Activated CD4-positive, alpha-beta memory T cell treated with anti-CD3 and anti-CD28 coated beads, Interleukin-2, amount 10 ng/mL, durations not matched to agents 7 days and 5 days (primary cell): ENCODE measurements around the gene EIF1AD. TPM values are rescaled to one million over a fixed set of nuclear protein-coding genes. Genes with fewer than 3 reads are reported as not detected.

Source experiments
- CTCF ChIA-PET: fragments of 350-600 bp; sonication (Branson Sonifier 250); formaldehyde crosslinking; loops from one replicate; lab custom pipeline; 2021; ENCODE audit warnings: antibody characterized with exemption, inconsistent platforms; lab: Charles Lee
- POLR2A ChIA-PET: fragments of 350-600 bp; sonication (Branson Sonifier 250); formaldehyde crosslinking; loops from one replicate; lab custom pipeline; 2021; ENCODE audit warnings: antibody characterized with exemption; lab: Charles Lee
- DNase-seq: peaks from one replicate; pipeline ENCODE4 v3.0.0-alpha.2; 2020
- H3K27ac Mint-ChIP-seq: one replicate; pipeline ENCODE4 v1.8.0; 2021; ENCODE audit warnings: mild to moderate bottlenecking, mixed read lengths
- H3K27me3 Mint-ChIP-seq: one replicate; pipeline ENCODE4 v1.8.0; 2021; ENCODE audit warnings: mixed read lengths
- H3K36me3 Mint-ChIP-seq: one replicate; pipeline ENCODE4 v1.8.0; 2021; ENCODE audit warnings: low read depth, mixed read lengths
- H3K4me1 Mint-ChIP-seq: one replicate; pipeline ENCODE4 v1.8.0; 2021; ENCODE audit warnings: mixed read lengths
- H3K4me3 Mint-ChIP-seq: one replicate; pipeline ENCODE4 v1.8.0; 2021; ENCODE audit warnings: mild to moderate bottlenecking, mixed read lengths
- H3K9me3 Mint-ChIP-seq: one replicate; pipeline ENCODE4 v1.8.0; 2021; ENCODE audit warnings: mixed read lengths
- total RNA-seq, 2 experiments: library from RNA; stranded (reverse); gene quantifications; one replicate each; pipeline ENCODE4 v1.2.3, GENCODE V29; 2021

Gene EIF1AD
- total RNA-seq, 2 experiments from 2014 or later: 43.6 to 45.9 TPM

GRCh38 chr11:65973439-65974110, 28.4 kb downstream of the EIF1AD start:
- ChIA-PET CTCF (interaction anchor here (0.9 kb wide), 1 partner anchor 72 kb away, joined by 3 read pairs; no protein-coding TSS in a partner anchor), POLR2A (no interaction called here)
- Mint-ChIP-seq H3K36me3 (peaks cover 51% of the 10 kb centered on the region), H3K27me3 (no peaks in the 10 kb centered on the region), H3K27ac (no peak overlapping the region), H3K9me3 (no peaks in the 10 kb centered on the region), H3K4me1 (peaks cover 6% of the 10 kb centered on the region), H3K4me3 (no peak overlapping the region)
- no peak for DNase-seq

- CTCF ChIA-PET: interaction anchor here (1.1 to 1.9 kb wide), 4 partner anchors 84 to 192 kb away, joined by 3 to 6 read pairs (median 4); partner anchors contain the start of gene FIBP
- peaks cover 6% of the 10 kb centered on the region for H3K4me1 Mint-ChIP-seq
- POLR2A ChIA-PET: interaction anchor here (1.0 to 2.0 kb wide), 2 partner anchors 83 to 111 kb away, joined by 3 to 9 read pairs; partner anchors contain the start of gene FIBP
- no peaks in the 10 kb centered on the region for H3K27me3 Mint-ChIP-seq
- H3K9me3 Mint-ChIP-seq: no peaks in the 10 kb centered on the region
- peaks cover 52% of the 10 kb centered on the region for H3K36me3 Mint-ChIP-seq
- H3K4me3 Mint-ChIP-seq: no peak overlapping the region
- no peak overlapping the region for H3K27ac Mint-ChIP-seq
- DNase-seq: no peak
Observed at GRCh38 chr11:65972116-65972515, 29.8 kb downstream of the EIF1AD start.

- Mint-ChIP-seq H3K27ac (no peak overlapping the region), H3K4me1 (peaks cover 9% of the 10 kb centered on the region), H3K9me3 (no peaks in the 10 kb centered on the region), H3K27me3 (no peaks in the 10 kb centered on the region), H3K4me3 (no peak overlapping the region), H3K36me3 (peaks cover 67% of the 10 kb centered on the region)
- ChIA-PET CTCF (interaction anchor here (0.6 kb wide), 1 partner anchor 23 kb away, joined by 3 read pairs; no protein-coding TSS in a partner anchor), POLR2A (no interaction called here)
- no peak for DNase-seq
Observed at GRCh38 chr11:65968600-65969482, 33.1 kb downstream of the EIF1AD start.

- Mint-ChIP-seq H3K27ac (no peak overlapping the region), H3K4me3 (no peak overlapping the region), H3K9me3 (no peaks in the 10 kb centered on the region), H3K36me3 (peaks cover 70% of the 10 kb centered on the region), H3K4me1 (peaks cover 17% of the 10 kb centered on the region), H3K27me3 (no peaks in the 10 kb centered on the region)
- no peak for DNase-seq
- ChIA-PET POLR2A (interaction anchor here (0.7 to 1.0 kb wide), 2 partner anchors 10 kb away, joined by 3 read pairs; no protein-coding TSS in a partner anchor), CTCF (no interaction called here)
Observed at GRCh38 chr11:65967329-65967934, 34.5 kb downstream of the EIF1AD start.

GRCh38 chr11:65965986-65966762, 35.8 kb downstream of the EIF1AD start:
- ChIA-PET CTCF (no interaction called here), POLR2A (interaction anchor here (1.3 kb wide), 1 partner anchor 76 kb away, joined by 3 read pairs; the partner anchor contains the start of gene CCDC85B)
- Mint-ChIP-seq H3K27me3 (no peaks in the 10 kb centered on the region), H3K27ac (no peak overlapping the region), H3K36me3 (peaks cover 69% of the 10 kb centered on the region), H3K9me3 (no peaks in the 10 kb centered on the region), H3K4me1 (peaks cover 25% of the 10 kb centered on the region), H3K4me3 (no peak overlapping the region)
- DNase-seq: no peak

GRCh38 chr11:65964906-65965305, 37.1 kb downstream of the EIF1AD start:
- H3K27me3 Mint-ChIP-seq: no peaks in the 10 kb centered on the region
- CTCF ChIA-PET: no interaction called here
- no peak for DNase-seq
- no peak overlapping the region for H3K27ac Mint-ChIP-seq
- no peaks in the 10 kb centered on the region for H3K9me3 Mint-ChIP-seq
- H3K4me1 Mint-ChIP-seq: peaks cover 33% of the 10 kb centered on the region
- H3K36me3 Mint-ChIP-seq: peaks cover 63% of the 10 kb centered on the region
- POLR2A ChIA-PET: interaction anchor here (1.5 kb wide), 1 partner anchor 76 kb away, joined by 5 read pairs; no protein-coding TSS in a partner anchor
- no peak overlapping the region for H3K4me3 Mint-ChIP-seq

- ChIA-PET CTCF (interaction anchor here (1.2 to 3.9 kb wide), 4 partner anchors 72 to 102 kb away, joined by 3 to 26 read pairs (median 6); partner anchors contain the start of genes CCDC85B, FIBP and MUS81), POLR2A (interaction anchor here (0.6 to 8.6 kb wide), 11 partner anchors 9 to 250 kb away, joined by 3 to 80 read pairs (median 8); partner anchors contain the start of genes BANF1, C11orf68, CCDC85B and EIF1AD)
- no peaks in the 10 kb centered on the region for H3K9me3 Mint-ChIP-seq
- no peak for DNase-seq
- H3K4me1 Mint-ChIP-seq: peaks cover 44% of the 10 kb centered on the region
- no peaks in the 10 kb centered on the region for H3K27me3 Mint-ChIP-seq
- peak overlapping the region; percentile 98 for H3K4me3 Mint-ChIP-seq
- H3K36me3 Mint-ChIP-seq: peaks cover 44% of the 10 kb centered on the region
- peak overlapping the region; percentile 38 for H3K27ac Mint-ChIP-seq
Observed at GRCh38 chr11:65962141-65962564, 39.8 kb downstream of the EIF1AD start.

- CTCF ChIA-PET: interaction anchor here (1.1 to 3.9 kb wide), 5 partner anchors 71 to 102 kb away, joined by 3 to 26 read pairs (median 4); partner anchors contain the start of genes CCDC85B, FIBP and MUS81
Observed at GRCh38 chr11:65961267-65962140, 40.5 kb downstream of the EIF1AD start, which contains the start of gene SART1. Gene SART1 (plus strand): TSS chr11:65961734. CDS start chr11:65961781, 47 bp downstream.

GRCh38 chr11:65960824-65961266, 41.1 kb downstream of the EIF1AD start:
- peaks cover 52% of the 10 kb centered on the region for H3K4me1 Mint-ChIP-seq
- no peak for DNase-seq
- no peaks in the 10 kb centered on the region for H3K27me3 Mint-ChIP-seq
- H3K4me3 Mint-ChIP-seq: peak overlapping the region; percentile 98
- H3K9me3 Mint-ChIP-seq: no peaks in the 10 kb centered on the region
- peaks cover 34% of the 10 kb centered on the region for H3K36me3 Mint-ChIP-seq
- CTCF ChIA-PET: interaction anchor here (1.1 to 3.9 kb wide), 3 partner anchors 70 to 76 kb away, joined by 3 to 26 read pairs (median 9); partner anchors contain the start of genes CCDC85B and FIBP
- H3K27ac Mint-ChIP-seq: peak overlapping the region; percentile 96
- POLR2A ChIA-PET: interaction anchor here (0.6 to 8.6 kb wide), 14 partner anchors 10 to 395 kb away, joined by 3 to 80 read pairs (median 4); partner anchors contain the start of genes C11orf68, CCDC85B, FIBP and MUS81

More at GRCh38 chr11:65961267-65962140, 40.5 kb downstream of the EIF1AD start, which contains the start of gene SART1:
- H3K4me1 Mint-ChIP-seq: peaks cover 51% of the 10 kb centered on the region
- POLR2A ChIA-PET: interaction anchor here (0.6 to 8.6 kb wide), 18 partner anchors 9 to 321 kb away, joined by 3 to 80 read pairs (median 4); partner anchors contain the start of genes BANF1, C11orf68, CCDC85B and EIF1AD
- peaks cover 37% of the 10 kb centered on the region for H3K36me3 Mint-ChIP-seq
- peak; percentile 96 for DNase-seq
- H3K4me3 Mint-ChIP-seq: peak within 1 kb of the TSS; percentile 98
- H3K9me3 Mint-ChIP-seq: no peaks in the 10 kb centered on the region
- no peaks in the 10 kb centered on the region for H3K27me3 Mint-ChIP-seq
- peak within 1 kb of the TSS; percentile 96 for H3K27ac Mint-ChIP-seq

GRCh38 chr11:65958774-65959420, 43.1 kb downstream of the EIF1AD start:
- DNase-seq: no peak
- Mint-ChIP-seq H3K9me3 (no peaks in the 10 kb centered on the region), H3K36me3 (peaks cover 15% of the 10 kb centered on the region), H3K27ac (no peak overlapping the region), H3K27me3 (no peaks in the 10 kb centered on the region), H3K4me1 (peaks cover 48% of the 10 kb centered on the region), H3K4me3 (no peak overlapping the region)
- ChIA-PET CTCF (interaction anchor here (0.8 to 3.9 kb wide), 3 partner anchors 69 to 75 kb away, joined by 3 to 26 read pairs (median 11); partner anchors contain the start of gene CCDC85B), POLR2A (interaction anchor here (0.8 to 8.6 kb wide), 8 partner anchors 21 to 99 kb away, joined by 3 to 80 read pairs (median 6); partner anchors contain the start of genes C11orf68, CCDC85B, FIBP and MUS81)
